Body of pancreas (tissue), 4 donors: ENCODE data around the gene INPP5D.

Source experiments
- CTCF ChIP-seq, 7 experiments: fragments of 450-650 bp in 4 of 7; fragments of 200-600 bp in 3 of 7; sonication (generic) in 3 of 7; IDR thresholded peaks; one replicate each; pipeline ENCODE4 v1.5.1; 2016 to 2019; ENCODE audit warnings: antibody characterized with exemption in 7 of 7
- POLR2A ChIP-seq, 3 donors: fragments of 450-650 bp; IDR thresholded peaks; one replicate each; pipeline ENCODE4 v1.6.1; 2016; ENCODE audit warnings: antibody characterized with exemption in 3 of 3, mild to moderate bottlenecking in 2 of 3

- no peak for TF ChIP-seq POLR2A (IDR thresholded peaks at IDR 0.05)
- no peak for TF ChIP-seq CTCF (IDR thresholded peaks at IDR 0.05)
Observed at GRCh38 chr2:233013650-233014049, 46.5 kb upstream of the INPP5D start.
